SK-N-DZ (cell line): Measurements from ENCODE around the gene SWI5.

Experiments
- DNase-seq: peaks from one replicate; pipeline ENCODE4 v3.0.0-alpha.2; 2015; ENCODE audit warnings: low spot score

SWI5 gene

GRCh38 chr9:128251732-128252100 is 24.4 kb upstream of the SWI5 start:
- DNase-seq: no peak

GRCh38 chr9:128252317-128253139 is 23.5 kb upstream of the SWI5 start:
- no peak for DNase-seq

- DNase-seq: no peak
Measured at GRCh38 chr9:128253140-128253990, 22.7 kb upstream of the SWI5 start.

GRCh38 chr9:128253991-128254346 is 22.1 kb upstream of the SWI5 start:
- DNase-seq: no peak

GRCh38 chr9:128254362-128254761 is 21.7 kb upstream of the SWI5 start:
- DNase-seq: no peak

- peak; percentile 66 for DNase-seq
Measured at GRCh38 chr9:128254855-128255759, 21.0 kb upstream of the SWI5 start.

GRCh38 chr9:128257086-128257825 is 18.8 kb upstream of the SWI5 start:
- no peak for DNase-seq

GRCh38 chr9:128257907-128258306 is 18.2 kb upstream of the SWI5 start:
- no peak for DNase-seq

- DNase-seq: no peak
Measured at GRCh38 chr9:128258326-128258725, 17.8 kb upstream of the SWI5 start.

- no peak for DNase-seq
Measured at GRCh38 chr9:128259156-128259555, 16.9 kb upstream of the SWI5 start.

GRCh38 chr9:128260340-128260739 is 15.7 kb upstream of the SWI5 start:
- no peak for DNase-seq

- no peak for DNase-seq
Measured at GRCh38 chr9:128262687-128263086, 13.4 kb upstream of the SWI5 start.

GRCh38 chr9:128265348-128265847 is 10.7 kb upstream of the SWI5 start:
- no peak for DNase-seq

GRCh38 chr9:128266868-128267590 is 9.0 kb upstream of the SWI5 start:
- no peak for DNase-seq

- no peak for DNase-seq
Measured at GRCh38 chr9:128271112-128271511, 5.0 kb upstream of the SWI5 start.

- no peak for DNase-seq
Measured at GRCh38 chr9:128271512-128271911, 4.6 kb upstream of the SWI5 start.

- DNase-seq: no peak
Measured at GRCh38 chr9:128274245-128274644, 1.8 kb upstream of the SWI5 start.

GRCh38 chr9:128275198-128276007 is 673 bp upstream of the SWI5 start, which contains the start of gene GOLGA2:
TSS of gene GOLGA2 (minus strand) at chr9:128276007. CDS start at chr9:128275976, 31 bp downstream.
- DNase-seq: peak; percentile 35

- peak; percentile 29 for DNase-seq
Measured at GRCh38 chr9:128276574-128277270, 646 bp downstream of the SWI5 start.
